CD14-positive monocyte (primary cell): ENCODE results near the gene PEMT. TPM values are rescaled to one million over a fixed set of nuclear protein-coding genes. Genes with fewer than 3 reads are reported as not detected.

Source experiments
- DNase-seq, 3 donors: peaks; one replicate each; pipeline ENCODE4 v3.0.0-alpha.2; 2011 to 2022
- H2AFZ ChIP-seq: 2 replicates; pipeline ENCODE4 v1.6.0; 2012; ENCODE audit warnings: mild to moderate bottlenecking, low read depth, low read length, inconsistent platforms; ENCODE audit not compliant: insufficient read depth, poor library complexity, severe bottlenecking
- H3K27ac ChIP-seq, 2 donors: 1 replicate in 1 of 2; 2 replicates in 1 of 2; pipeline ENCODE4 v1.5.1; 2012 to 2013; ENCODE audit warnings: low read length in 2 of 2, control low read depth in 1 of 2, inconsistent platforms in 1 of 2, low read depth in 1 of 2, mild to moderate bottlenecking in 1 of 2
- H3K27me3 ChIP-seq, 2 donors: one replicate each; pipeline versions ENCODE4 v1.6.0 to v1.6.1; 2011 to 2013; ENCODE audit warnings: low read length in 2 of 2; ENCODE audit not compliant: control insufficient read depth in 2 of 2, insufficient read depth in 2 of 2
- H3K36me3 ChIP-seq, 2 donors: replicated peaks in 1 of 2; 1 replicate in 1 of 2; 2 replicates in 1 of 2; pipeline versions ENCODE4 v1.5.1 to v1.6.1; 2012 to 2013; ENCODE audit warnings: low read length in 2 of 2, control low read depth in 1 of 2, inconsistent platforms in 1 of 2, mild to moderate bottlenecking in 1 of 2; ENCODE audit not compliant: insufficient read depth in 2 of 2, control insufficient read depth in 1 of 2
- H3K4me1 ChIP-seq, 2 donors: 1 replicate in 1 of 2; 2 replicates in 1 of 2; pipeline versions ENCODE4 v1.5.1 to v1.6.1; 2012 to 2013; ENCODE audit warnings: low read length in 2 of 2, control low read depth in 1 of 2, inconsistent platforms in 1 of 2, mild to moderate bottlenecking in 1 of 2, moderate library complexity in 1 of 2; ENCODE audit not compliant: insufficient read depth in 2 of 2, control insufficient read depth in 1 of 2
- H3K4me2 ChIP-seq: replicated peaks from 2 replicates; pipeline ENCODE3; 2012; ENCODE audit warnings: low read length, moderate library complexity, mild to moderate bottlenecking; ENCODE audit not compliant: poor library complexity, severe bottlenecking; ENCODE audit errors: extremely low read depth
- H3K4me3 ChIP-seq, 3 experiments: fragments of 200-600 bp in 1 of 3; sonication (generic) in 1 of 3; replicated peaks in 1 of 3; 1 replicate in 2 of 3; 2 replicates in 1 of 3; pipeline ENCODE4 v1.5.1; 2011 to 2013; ENCODE audit warnings: low read length in 3 of 3, mild to moderate bottlenecking in 3 of 3, control low read depth in 2 of 3, low read depth in 2 of 3, inconsistent platforms in 1 of 3, moderate library complexity in 1 of 3
- H3K79me2 ChIP-seq: 2 replicates; pipeline ENCODE4 v1.6.0; 2012; ENCODE audit warnings: mild to moderate bottlenecking, control low read depth, inconsistent platforms, low read length, moderate library complexity; ENCODE audit not compliant: insufficient read depth
- H3K9ac ChIP-seq: 2 replicates; pipeline ENCODE4 v1.6.0; 2017; ENCODE audit warnings: low read length, mild to moderate bottlenecking; ENCODE audit not compliant: insufficient read depth, poor library complexity, severe bottlenecking
- H3K9me3 ChIP-seq, 2 donors: replicated peaks in 1 of 2; 1 replicate in 1 of 2; 2 replicates in 1 of 2; pipeline versions ENCODE4 v1.5.1 to v1.6.1; 2012 to 2013; ENCODE audit warnings: low read length in 2 of 2, control low read depth in 1 of 2; ENCODE audit not compliant: control insufficient read depth in 1 of 2, insufficient read depth in 1 of 2
- H4K20me1 ChIP-seq: 2 replicates; pipeline ENCODE4 v1.6.0; 2012; ENCODE audit warnings: mild to moderate bottlenecking, low read length, control low read depth, moderate library complexity; ENCODE audit not compliant: insufficient read depth
- H3K27ac Mint-ChIP-seq, 7 donors: one replicate each; pipeline ENCODE4 v1.8.0; 2020; ENCODE audit warnings: mild to moderate bottlenecking in 7 of 7, mixed read lengths in 7 of 7, moderate library complexity in 6 of 7, inconsistent platforms in 2 of 7
- H3K27me3 Mint-ChIP-seq, 3 donors: one replicate each; pipeline ENCODE4 v1.8.0; 2021 to 2022; ENCODE audit warnings: low read depth in 3 of 3, mild to moderate bottlenecking in 3 of 3, mixed read lengths in 3 of 3, moderate library complexity in 3 of 3, inconsistent platforms in 1 of 3
- H3K36me3 Mint-ChIP-seq, 2 donors: one replicate each; pipeline ENCODE4 v1.8.0; 2020; ENCODE audit warnings: mixed read lengths in 2 of 2, inconsistent platforms in 1 of 2, mild to moderate bottlenecking in 1 of 2
- H3K4me1 Mint-ChIP-seq: one replicate; pipeline ENCODE4 v1.8.0; 2020; ENCODE audit warnings: mild to moderate bottlenecking, mixed read lengths
- H3K4me3 Mint-ChIP-seq, 2 donors: one replicate each; pipeline ENCODE4 v1.8.0; 2020; ENCODE audit warnings: mild to moderate bottlenecking in 2 of 2, mixed read lengths in 2 of 2, moderate library complexity in 1 of 2
- H3K9me3 Mint-ChIP-seq, 7 donors: one replicate each; pipeline ENCODE4 v1.8.0; 2020 to 2022; ENCODE audit warnings: mixed read lengths in 7 of 7, mild to moderate bottlenecking in 6 of 7, moderate library complexity in 6 of 7, inconsistent platforms in 2 of 7
- WGBS: methylation state at CpG from one replicate; pipeline ENCODE4 v1.1.5; 2013; ENCODE audit warnings: missing lambda C conversion rate; ENCODE audit not compliant: insufficient coverage; 5-methylcytosine and 5-hydroxymethylcytosine counted together
- intact Hi-C, 2 donors: fragments of 100-400 bp; cut with micrococcal nuclease; formaldehyde crosslinking; loops; one replicate each; pipeline versions ENCODE4 v1.15.0 to v1.15.1; 2023
- polyA plus RNA-seq, 3 donors: library from polyadenylated mRNA; depleted of rRNA in 1 of 3; unstranded in 2 of 3; stranded (reverse) in 1 of 3; fragments of 300-500 nt in 2 of 3; fragments of >200 nt in 1 of 3; fragmentation: Illumina TruSeq in 2 of 3; gene quantifications; 1 replicate in 2 of 3; 2 replicates in 1 of 3; pipeline ENCODE4 v1.2.3, GENCODE V29; 2012 to 2021
- TF ChIP-seq, protein P1 (sequence below): fragments of 200-600 bp; IDR thresholded peaks from one replicate; pipeline ENCODE4 v1.8.0; 2022; ENCODE audit warnings: antibody characterized with exemption, mild to moderate bottlenecking

PEMT gene
- polyA plus RNA-seq, 3 donors: 26.7 to 41.0 (median 38.4) TPM

GRCh38 chr17:17479209-17479608 lies 112.3 kb downstream of the PEMT start:
- Histone ChIP-seq H3K79me2 (peaks cover 70% of the 10 kb centered on the region), H3K36me3 (peaks cover 8 to 35% of the 10 kb centered on the region in 2 donors), H3K9ac (no peak overlapping the region), H4K20me1 (peaks cover 31% of the 10 kb centered on the region), H2AFZ (no peak overlapping the region), H3K4me3 (no peak overlapping the region), H3K27me3 (no peaks in the 10 kb centered on the region), H3K27ac (peak overlapping the region in 1 of 2 donors; percentile 14), H3K4me2 (no peak overlapping the region), H3K4me1 (peaks cover 11 to 19% of the 10 kb centered on the region in 2 donors), H3K9me3 (no peaks in the 10 kb centered on the region)
- Mint-ChIP-seq H3K4me3 (no peak overlapping the region), H3K36me3 (peaks cover 24 to 33% of the 10 kb centered on the region in 2 donors), H3K27ac (peak overlapping the region in 1 of 7 donors; percentile 21), H3K9me3 (peaks cover 0 to 2% (median 0%) of the 10 kb centered on the region in 7 donors), H3K27me3 (peaks cover 0 to 1% (median 0%) of the 10 kb centered on the region in 3 donors), H3K4me1 (peaks cover 32% of the 10 kb centered on the region)
- TF ChIP-seq, protein P1, sequence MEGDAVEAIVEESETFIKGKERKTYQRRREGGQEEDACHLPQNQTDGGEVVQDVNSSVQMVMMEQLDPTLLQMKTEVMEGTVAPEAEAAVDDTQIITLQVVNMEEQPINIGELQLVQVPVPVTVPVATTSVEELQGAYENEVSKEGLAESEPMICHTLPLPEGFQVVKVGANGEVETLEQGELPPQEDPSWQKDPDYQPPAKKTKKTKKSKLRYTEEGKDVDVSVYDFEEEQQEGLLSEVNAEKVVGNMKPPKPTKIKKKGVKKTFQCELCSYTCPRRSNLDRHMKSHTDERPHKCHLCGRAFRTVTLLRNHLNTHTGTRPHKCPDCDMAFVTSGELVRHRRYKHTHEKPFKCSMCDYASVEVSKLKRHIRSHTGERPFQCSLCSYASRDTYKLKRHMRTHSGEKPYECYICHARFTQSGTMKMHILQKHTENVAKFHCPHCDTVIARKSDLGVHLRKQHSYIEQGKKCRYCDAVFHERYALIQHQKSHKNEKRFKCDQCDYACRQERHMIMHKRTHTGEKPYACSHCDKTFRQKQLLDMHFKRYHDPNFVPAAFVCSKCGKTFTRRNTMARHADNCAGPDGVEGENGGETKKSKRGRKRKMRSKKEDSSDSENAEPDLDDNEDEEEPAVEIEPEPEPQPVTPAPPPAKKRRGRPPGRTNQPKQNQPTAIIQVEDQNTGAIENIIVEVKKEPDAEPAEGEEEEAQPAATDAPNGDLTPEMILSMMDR: no peak
- intact Hi-C loops: loop anchor here in 1 of 2 donors (5.0 kb wide), 1 partner anchor 113 kb away; the partner anchor contains the start of gene PEMT
- WGBS: no CpG with 5 or more reads among the region's 3 CpGs
- DNase-seq: no peak

DNA sequence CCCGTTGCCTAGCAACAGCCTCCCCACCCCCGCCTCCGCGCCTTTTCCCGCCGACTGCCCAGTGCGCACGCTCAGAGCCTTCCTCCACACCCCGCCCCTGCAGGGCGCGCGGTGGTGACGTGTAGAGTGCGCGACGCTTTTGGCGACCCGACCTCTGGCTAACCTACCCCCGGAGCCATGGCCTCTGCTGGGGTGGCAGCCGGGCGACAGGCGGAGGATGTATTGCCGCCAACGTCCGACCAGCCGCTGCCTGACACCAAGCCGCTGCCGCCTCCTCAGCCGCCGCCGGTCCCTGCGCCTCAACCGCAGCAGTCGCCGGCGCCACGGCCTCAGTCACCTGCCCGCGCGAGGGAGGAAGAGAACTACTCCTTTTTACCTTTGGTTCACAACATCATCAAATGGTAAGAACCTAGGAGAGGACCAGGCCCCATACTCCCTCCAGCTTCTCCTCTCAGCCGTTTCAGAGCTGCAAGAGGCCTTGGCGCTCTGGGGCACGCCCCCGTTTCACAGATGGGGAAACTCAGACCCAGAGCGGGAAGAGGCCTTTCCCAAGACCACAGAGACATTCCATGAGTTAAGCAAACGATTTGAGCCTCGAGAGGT lies 114.5 kb downstream of the PEMT start, which contains the start of gene MED9:
TSS of gene MED9 (plus strand) at position 136 of the 603 bp plus-strand sequence. CDS start at position 178, 42 bp downstream.
- peaks cover 51% of the 10 kb centered on the region for H3K79me2 ChIP-seq
- peak within 1 kb of the TSS; percentile 58 to 93 for H3K27ac ChIP-seq
- H3K9ac ChIP-seq: peak within 1 kb of the TSS; percentile 91
- intact Hi-C loops: loop anchor here in 1 of 2 donors (5.0 kb wide), 1 partner anchor 115 kb away; the partner anchor contains the start of gene PEMT
- Mint-ChIP-seq H3K27me3 (peaks cover 1 to 3% (median 2%) of the 10 kb centered on the region in 3 donors), H3K36me3 (peaks cover 18 to 20% of the 10 kb centered on the region in 2 donors), H3K9me3 (peaks cover 0 to 2% (median 0%) of the 10 kb centered on the region in 7 donors), H3K4me1 (peaks cover 30% of the 10 kb centered on the region), H3K27ac (peak within 1 kb of the TSS; percentile 90 to 94 (median 91)), H3K4me3 (peak within 1 kb of the TSS; percentile 87 to 91)
- peak within 1 kb of the TSS; percentile 66 to 95 (median 94) for H3K4me3 ChIP-seq
- H3K4me1 ChIP-seq: peaks cover 11 to 19% of the 10 kb centered on the region in 2 donors
- no peaks in the 10 kb centered on the region for H3K9me3 ChIP-seq
- TF ChIP-seq, protein P1: no peak
- peaks cover 5 to 20% of the 10 kb centered on the region in 2 donors for H3K36me3 ChIP-seq
- H3K4me2 ChIP-seq: peak within 1 kb of the TSS; percentile 84
- WGBS: under 1% methylated on average over 46 of the region's 47 CpGs
- H3K27me3 ChIP-seq: no peaks in the 10 kb centered on the region
- DNase-seq: peak; percentile 84 to 93 (median 91)
- peaks cover 17% of the 10 kb centered on the region for H4K20me1 ChIP-seq
- H2AFZ ChIP-seq: peak within 1 kb of the TSS; percentile 96
